ENCODE results near the gene MAP1B.

GRCh38 chr5:72203251-72203845 is 96.1 kb downstream of the MAP1B start:
- no peak for TF ChIP-seq EZH2 (IDR thresholded peaks at IDR 0.05; ENCODE audit: borderline replicate concordance, low read length)
- TF ChIP-seq, protein P1, sequence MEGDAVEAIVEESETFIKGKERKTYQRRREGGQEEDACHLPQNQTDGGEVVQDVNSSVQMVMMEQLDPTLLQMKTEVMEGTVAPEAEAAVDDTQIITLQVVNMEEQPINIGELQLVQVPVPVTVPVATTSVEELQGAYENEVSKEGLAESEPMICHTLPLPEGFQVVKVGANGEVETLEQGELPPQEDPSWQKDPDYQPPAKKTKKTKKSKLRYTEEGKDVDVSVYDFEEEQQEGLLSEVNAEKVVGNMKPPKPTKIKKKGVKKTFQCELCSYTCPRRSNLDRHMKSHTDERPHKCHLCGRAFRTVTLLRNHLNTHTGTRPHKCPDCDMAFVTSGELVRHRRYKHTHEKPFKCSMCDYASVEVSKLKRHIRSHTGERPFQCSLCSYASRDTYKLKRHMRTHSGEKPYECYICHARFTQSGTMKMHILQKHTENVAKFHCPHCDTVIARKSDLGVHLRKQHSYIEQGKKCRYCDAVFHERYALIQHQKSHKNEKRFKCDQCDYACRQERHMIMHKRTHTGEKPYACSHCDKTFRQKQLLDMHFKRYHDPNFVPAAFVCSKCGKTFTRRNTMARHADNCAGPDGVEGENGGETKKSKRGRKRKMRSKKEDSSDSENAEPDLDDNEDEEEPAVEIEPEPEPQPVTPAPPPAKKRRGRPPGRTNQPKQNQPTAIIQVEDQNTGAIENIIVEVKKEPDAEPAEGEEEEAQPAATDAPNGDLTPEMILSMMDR (conservative IDR thresholded peaks at IDR 0.05 in 1 of 2, IDR thresholded peaks at IDR 0.05 in 1 of 2; ENCODE audit: extremely low read depth in 1 of 2, insufficient read depth in 1 of 2, low read depth in 1 of 2, low read length in 2 of 2): no peak

Data from mammary epithelial cell (primary cell).